HG03342 (cell line): ENCODE measurements around the gene LPO.
A peak's percentile ranks its signal among the peaks of the same experiment; 100 is the strongest.

ENCODE experiments used
- ATAC-seq: cut with Tn5 transposase; IDR thresholded peaks from one replicate; pipeline ENCODE4 v1.9.1; 2021; ENCODE audit warnings: mild to moderate bottlenecking, moderate library complexity; ENCODE audit not compliant: unreplicated experiment

Gene LPO

GRCh38 chr17:58315281-58315711 is 76.9 kb downstream of the LPO start:
- no peak for ATAC-seq

DNA sequence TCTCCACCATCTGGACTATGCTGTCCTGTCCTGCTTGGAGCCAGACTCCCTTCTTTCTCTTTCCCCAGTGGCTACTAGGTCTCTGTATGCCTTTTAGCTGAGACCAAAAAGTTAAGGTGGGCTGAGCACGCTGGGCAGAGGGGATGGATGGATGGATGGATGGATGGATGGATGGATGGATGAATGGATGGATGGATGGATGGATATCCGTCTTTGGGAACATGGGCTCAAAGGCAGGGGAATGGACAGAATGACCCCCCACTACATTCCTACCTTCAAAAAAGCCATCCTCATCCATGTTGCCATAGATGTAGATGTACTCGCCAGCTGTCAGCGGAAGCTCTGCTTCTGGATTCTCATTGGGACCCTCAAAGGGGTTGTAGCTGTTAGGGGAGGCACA is 77.4 kb downstream of the LPO start:
- no peak for ATAC-seq

DNA sequence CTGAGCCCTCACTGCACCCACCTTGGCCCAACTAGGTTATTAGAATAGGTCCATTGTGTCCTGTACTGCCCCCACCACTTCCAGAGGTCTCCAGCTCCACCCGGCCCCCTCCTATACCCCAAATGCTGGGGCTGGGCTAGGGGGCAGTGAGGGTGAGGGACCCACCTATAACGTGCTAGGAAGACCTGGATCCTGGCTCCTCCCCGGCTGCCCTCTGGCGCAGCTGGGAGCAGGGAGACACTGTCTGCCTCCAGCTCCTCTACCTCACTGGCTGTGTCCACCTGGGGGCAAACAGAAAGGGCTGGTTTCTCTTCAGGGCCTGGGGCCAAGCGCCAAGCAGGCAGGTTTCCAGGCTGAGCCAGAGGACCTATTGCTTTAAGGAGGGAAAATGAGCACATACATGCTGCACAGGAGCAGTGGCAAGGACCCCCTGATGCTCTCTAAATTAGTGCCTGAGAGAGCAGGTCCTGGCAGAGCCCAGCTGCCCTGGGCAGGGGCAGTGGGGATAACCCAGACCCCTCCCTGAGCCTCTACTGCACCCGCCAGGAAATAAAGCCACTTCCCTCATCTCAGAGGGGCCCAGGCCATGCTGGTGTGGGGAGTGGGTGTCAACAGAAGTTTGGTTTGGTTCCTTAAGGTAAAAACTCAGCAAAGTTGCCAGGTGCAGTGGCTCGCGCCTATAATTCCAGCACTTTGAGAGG is 78.0 kb downstream of the LPO start:
- ATAC-seq, result no peak

GRCh38 chr17:58317421-58318064 is 79.2 kb downstream of the LPO start:
- ATAC-seq, result peak; percentile 61

GRCh38 chr17:58318065-58318481 is 79.7 kb downstream of the LPO start:
- ATAC-seq, result no peak
